ENCODE data around the gene CENPU.

- TF ChIP-seq ZUFSP (CRISPR knock-in tag; IDR thresholded peaks at IDR 0.05; ENCODE audit: borderline replicate concordance) = no peak
- TF ChIP-seq ZNF143 (CRISPR knock-in tag; IDR thresholded peaks at IDR 0.05) = no peak
- TF ChIP-seq CTCF (CRISPR knock-in tag; IDR thresholded peaks at IDR 0.05) = no peak
- TF ChIP-seq ARNT (IDR thresholded peaks at IDR 0.05) = no peak
- TF ChIP-seq ZNF296 (CRISPR knock-in tag; conservative IDR thresholded peaks at IDR 0.05) = no peak
- no peak for TF ChIP-seq ZNF274 (CRISPR knock-in tag; IDR thresholded peaks at IDR 0.05)
- TF ChIP-seq POLR2A (IDR thresholded peaks at IDR 0.05; ENCODE audit: insufficient read depth in 1 of 2, low read depth in 2 of 2, low read length in 2 of 2) = no peak
- TF ChIP-seq ZNF776 (CRISPR knock-in tag; IDR thresholded peaks at IDR 0.05) = no peak
- no peak for TF ChIP-seq ZBTB7B (CRISPR knock-in tag; IDR thresholded peaks at IDR 0.05)
- no peak for TF ChIP-seq GABPA (IDR thresholded peaks at IDR 0.05; ENCODE audit: low read depth, low read length)
- no peak for TF ChIP-seq GABPA (CRISPR knock-in tag; IDR thresholded peaks at IDR 0.05; ENCODE audit: low read depth)
- no peak for TF ChIP-seq TCF12 (IDR thresholded peaks at IDR 0.05)
- TF ChIP-seq TCF12 (CRISPR knock-in tag; IDR thresholded peaks at IDR 0.05) = no peak
Measured at GRCh38 chr4:184744236-184744635, 10.3 kb upstream of the CENPU start.
